B cell (primary cell): ENCODE results near the gene PWWP2B. TPM values are rescaled to one million over a fixed set of nuclear protein-coding genes. Genes with fewer than 3 reads are reported as not detected.

Experiments
- ATAC-seq: fragments of 200-7000 bp; cut with Tn5 transposase; one replicate; pipeline ENCODE4 v1.10.0; 2021; ENCODE audit warnings: low read depth, mild to moderate bottlenecking, moderate number of reproducible peaks, moderate library complexity
- CTCF ChIA-PET: fragments of 350-600 bp; sonication (Branson Sonifier 250); formaldehyde crosslinking; loops from one replicate; lab custom pipeline; 2021; ENCODE audit warnings: antibody characterized with exemption, inconsistent platforms; lab: Charles Lee
- POLR2A ChIA-PET: fragments of 350-600 bp; sonication (Branson Sonifier 250); formaldehyde crosslinking; loops from one replicate; lab custom pipeline; 2021; ENCODE audit warnings: antibody characterized with exemption; lab: Charles Lee
- DNase-seq: peaks from one replicate; pipeline ENCODE4 v3.0.0; 2013
- H2AFZ ChIP-seq: 2 replicates; pipeline ENCODE4 v1.6.1; 2012; ENCODE audit warnings: mild to moderate bottlenecking, low read depth, low read length; ENCODE audit not compliant: insufficient read depth, poor library complexity, severe bottlenecking
- H3K27ac ChIP-seq, 2 donors: 1 replicate in 1 of 2; 2 replicates in 1 of 2; pipeline ENCODE4 v1.5.1; 2012 to 2013; ENCODE audit warnings: low read length in 2 of 2, mild to moderate bottlenecking in 2 of 2, moderate library complexity in 1 of 2
- H3K27me3 ChIP-seq, 4 experiments: fragments of 200-600 bp in 1 of 4; sonication (generic) in 1 of 4; replicated peaks in 1 of 4; 1 replicate in 2 of 4; 2 replicates in 2 of 4; pipeline versions ENCODE4 v1.6.1 to v1.7.0; 2013 to 2016; ENCODE audit warnings: low read length in 3 of 4, mild to moderate bottlenecking in 2 of 4, mixed read lengths in 1 of 4, moderate library complexity in 1 of 4; ENCODE audit not compliant: insufficient read depth in 4 of 4, control insufficient read depth in 3 of 4; ENCODE audit errors: control extremely low read depth in 1 of 4
- H3K36me3 ChIP-seq, 2 experiments: replicated peaks in 1 of 2; 1 replicate in 1 of 2; 2 replicates in 1 of 2; pipeline versions ENCODE4 v1.6.1 to v1.7.1; 2013; ENCODE audit warnings: low read length in 1 of 2; ENCODE audit not compliant: insufficient read depth in 2 of 2, control insufficient read depth in 1 of 2; ENCODE audit errors: control extremely low read depth in 1 of 2, extremely low read depth in 1 of 2
- H3K4me1 ChIP-seq, 2 donors: fragments of 200-600 bp in 1 of 2; sonication (generic) in 1 of 2; 1 replicate in 1 of 2; 2 replicates in 1 of 2; pipeline versions ENCODE4 v1.5.1 to v1.6.1; 2013 to 2017; ENCODE audit warnings: low read length in 2 of 2; ENCODE audit not compliant: control insufficient read depth in 2 of 2, insufficient read depth in 2 of 2
- H3K4me2 ChIP-seq: replicated peaks from 2 replicates; pipeline ENCODE3; 2012; ENCODE audit warnings: mild to moderate bottlenecking, low read depth, low read length; ENCODE audit not compliant: poor library complexity, severe bottlenecking
- H3K4me3 ChIP-seq, 5 experiments: fragments of 200-600 bp in 1 of 5; sonication (generic) in 1 of 5; 1 replicate in 3 of 5; 2 replicates in 2 of 5; pipeline versions ENCODE4 v1.5.1 to v1.7.0; 2011 to 2016; ENCODE audit warnings: low read length in 4 of 5, mild to moderate bottlenecking in 4 of 5, low read depth in 2 of 5, control low read depth in 1 of 5, moderate library complexity in 1 of 5; ENCODE audit not compliant: insufficient read depth in 1 of 5; ENCODE audit errors: control extremely low read depth in 1 of 5, extremely low read depth in 1 of 5
- H3K79me2 ChIP-seq: fragments of 200-600 bp; sonication (generic); one replicate; pipeline ENCODE4 v1.6.0; 2016; ENCODE audit warnings: low read length; ENCODE audit not compliant: control insufficient read depth, insufficient read depth
- H3K9ac ChIP-seq: fragments of 200-600 bp; sonication (generic); 2 replicates; pipeline ENCODE4 v1.6.1; 2017; ENCODE audit warnings: mild to moderate bottlenecking, low read length, moderate library complexity
- H3K9me3 ChIP-seq, 3 donors: one replicate each; pipeline versions ENCODE4 v1.6.1 to v1.7.1; 2013; ENCODE audit warnings: low read length in 2 of 3; ENCODE audit not compliant: control insufficient read depth in 2 of 3, insufficient read depth in 1 of 3; ENCODE audit errors: control extremely low read depth in 1 of 3
- H4K20me1 ChIP-seq: 2 replicates; pipeline ENCODE4 v1.6.0; 2012; ENCODE audit warnings: mild to moderate bottlenecking, low read length; ENCODE audit not compliant: insufficient read depth, control insufficient read depth, poor library complexity, severe bottlenecking
- H3K27ac Mint-ChIP-seq: one replicate; pipeline ENCODE4 v1.8.0; 2021; ENCODE audit warnings: mixed read lengths
- H3K27me3 Mint-ChIP-seq: one replicate; pipeline ENCODE4 v1.8.0; 2021; ENCODE audit warnings: mixed read lengths
- H3K4me1 Mint-ChIP-seq: one replicate; pipeline ENCODE4 v1.8.0; 2021; ENCODE audit warnings: mixed read lengths
- H3K4me3 Mint-ChIP-seq: one replicate; pipeline ENCODE4 v1.8.0; 2021; ENCODE audit warnings: mixed read lengths
- H3K9me3 Mint-ChIP-seq: one replicate; pipeline ENCODE4 v1.8.0; 2022; ENCODE audit warnings: mixed read lengths; ENCODE audit not compliant: insufficient read depth
- CTCF ChIP-seq: fragments of 200-600 bp; IDR thresholded peaks from one replicate; pipeline ENCODE4 v1.8.0; 2022; ENCODE audit warnings: antibody characterized with exemption, mild to moderate bottlenecking
- EZH2 ChIP-seq: IDR thresholded peaks from 2 replicates; pipeline ENCODE4 v1.6.1; 2012; ENCODE audit warnings: borderline replicate concordance, low read depth, mild to moderate bottlenecking, moderate library complexity, low read length; ENCODE audit not compliant: insufficient read depth, poor library complexity, severe bottlenecking
- WGBS: methylation state at CpG from one replicate; pipeline ENCODE4 v1.1.5; 2013; ENCODE audit warnings: missing lambda C conversion rate; ENCODE audit not compliant: insufficient coverage; 5-methylcytosine and 5-hydroxymethylcytosine counted together
- intact Hi-C: fragments of 100-400 bp; cut with micrococcal nuclease; formaldehyde crosslinking; loops from one replicate; pipeline ENCODE4 v1.10.0; 2022
- polyA plus RNA-seq: library from polyadenylated mRNA; depleted of rRNA; stranded (reverse); fragments of >200 nt; gene quantifications from 2 replicates; pipeline ENCODE4 v1.2.3, GENCODE V29; 2012
- total RNA-seq, 2 donors: library from RNA; stranded (reverse); fragments of 120-200 nt in 1 of 2; gene quantifications; 1 replicate in 1 of 2; 2 replicates in 1 of 2; pipeline versions ENCODE4 v1.2.3 to v1.2.4, GENCODE V29; 2013 to 2022

The PWWP2B gene
- total and polyA plus RNA-seq, 2 donors (not counting 1 experiment from before 2014, with no cell fraction given), result 13.6 to 34.4 TPM

GRCh38 chr10:132450466-132450824 lies 53.4 kb downstream of the PWWP2B start:
- Histone ChIP-seq H3K27ac (peak overlapping the region; percentile 34 to 83), H3K9me3 (no peaks in the 10 kb centered on the region), H3K4me3 (no peak overlapping the region), H4K20me1 (no peaks in the 10 kb centered on the region), H3K79me2 (no peaks in the 10 kb centered on the region), H3K4me2 (no peak overlapping the region), H3K36me3 (no peaks in the 10 kb centered on the region), H2AFZ (no peak overlapping the region), H3K9ac (no peak overlapping the region), H3K4me1 (peaks cover 39 to 54% of the 10 kb centered on the region in 2 donors), H3K27me3 (no peaks in the 10 kb centered on the region)
- H3K27me3 Mint-ChIP-seq, result no peaks in the 10 kb centered on the region
- no peaks in the 10 kb centered on the region for H3K9me3 Mint-ChIP-seq
- peaks cover 48% of the 10 kb centered on the region for H3K4me1 Mint-ChIP-seq
- intact Hi-C loops, result loop anchor here (5.0 to 10.0 kb wide), 2 partner anchors 142 to 566 kb away; no protein-coding TSS in a partner anchor
- no peak overlapping the region for H3K4me3 Mint-ChIP-seq
- CTCF ChIA-PET, result no interaction called here
- peak overlapping the region; percentile 50 for H3K27ac Mint-ChIP-seq
- POLR2A ChIA-PET, result interaction anchor here (0.6 kb wide), 1 partner anchor 47 kb away, joined by 5 read pairs; no protein-coding TSS in a partner anchor
- DNase-seq (no peak), ATAC-seq (no peak)
- TF ChIP-seq CTCF (no peak), EZH2 (no peak)
- WGBS, result 100% methylated on average over 1 of the region's 9 CpGs

GRCh38 chr10:132450825-132451505 lies 54.0 kb downstream of the PWWP2B start:
- 82% methylated on average over 11 of the region's 11 CpGs for WGBS
- Histone ChIP-seq H3K4me1 (peaks cover 39 to 54% of the 10 kb centered on the region in 2 donors), H3K79me2 (no peaks in the 10 kb centered on the region), H3K9ac (no peak overlapping the region), H3K9me3 (no peaks in the 10 kb centered on the region), H3K4me2 (no peak overlapping the region), H3K36me3 (no peaks in the 10 kb centered on the region), H4K20me1 (no peaks in the 10 kb centered on the region), H3K27ac (peak overlapping the region; percentile 83 to 84), H2AFZ (no peak overlapping the region), H3K27me3 (no peaks in the 10 kb centered on the region), H3K4me3 (no peak overlapping the region)
- Mint-ChIP-seq H3K4me3 (no peak overlapping the region), H3K27me3 (no peaks in the 10 kb centered on the region), H3K27ac (peak overlapping the region; percentile 86), H3K9me3 (no peaks in the 10 kb centered on the region), H3K4me1 (peaks cover 46% of the 10 kb centered on the region)
- ATAC-seq (no peak), DNase-seq (peak; percentile 41)
- ChIA-PET CTCF (interaction anchor here (0.6 to 0.9 kb wide), 4 partner anchors 44 to 135 kb away, joined by 3 read pairs; no protein-coding TSS in a partner anchor), POLR2A (interaction anchor here (0.6 kb wide), 1 partner anchor 46 kb away, joined by 5 read pairs; no protein-coding TSS in a partner anchor)
- TF ChIP-seq EZH2 (no peak), CTCF (no peak)
- intact Hi-C loops, result loop anchor here (5.0 to 10.0 kb wide), 2 partner anchors 141 to 566 kb away; no protein-coding TSS in a partner anchor
